ENCODE results near the gene SPRYD4.
"Not testable (repeated sequence)": the region's sequence is repeated elsewhere in the genome, so short reads cannot be mapped to it uniquely, and the experiment has no call there.

SPRYD4 gene

GRCh38 chr12:56468216-56469006 is at the start of gene SPRYD4:
TSS of gene SPRYD4 (plus strand) at chr12:56468578. CDS start at chr12:56468592, 14 bp downstream.
- peak; percentile 81 to 89 (median 88) for DNase-seq (ENCODE audit: low read depth in 3 of 3, low spot score in 1 of 3)

DNA sequence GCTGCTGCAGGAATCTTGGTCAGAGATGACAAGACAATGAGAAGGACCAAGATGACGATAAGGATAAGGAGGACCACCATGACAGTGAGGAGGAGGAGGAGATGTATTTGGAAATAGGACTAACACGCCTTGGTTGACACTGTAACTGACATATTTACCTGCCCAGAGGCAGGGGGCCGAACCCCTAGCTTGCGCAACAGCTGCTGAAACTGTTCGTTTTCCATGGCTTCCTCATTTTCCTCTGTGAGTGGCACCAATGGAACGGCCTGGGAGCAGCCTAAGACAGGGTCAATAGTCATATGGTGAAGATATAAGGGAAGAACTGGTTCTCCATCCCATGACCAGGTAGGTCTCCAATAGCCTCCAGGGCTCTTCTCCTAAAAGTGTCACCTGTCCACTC is 48.0 kb upstream of the SPRYD4 start:
- DNase-seq (ENCODE audit: low read depth in 3 of 3, low spot score in 1 of 3): no peak

- DNase-seq (ENCODE audit: low read depth in 3 of 3, low spot score in 1 of 3): no peak
Measured at GRCh38 chr12:56425193-56425592, 43.2 kb upstream of the SPRYD4 start.

GRCh38 chr12:56425940-56426438 is 42.4 kb upstream of the SPRYD4 start:
- no peak for DNase-seq (ENCODE audit: low read depth in 3 of 3, low spot score in 1 of 3)

- DNase-seq (ENCODE audit: low read depth in 3 of 3, low spot score in 1 of 3): no peak
Measured at GRCh38 chr12:56431288-56431687, 37.1 kb upstream of the SPRYD4 start.

- DNase-seq (ENCODE audit: low read depth in 3 of 3, low spot score in 1 of 3): no peak
Measured at GRCh38 chr12:56431850-56432249, 36.5 kb upstream of the SPRYD4 start.

GRCh38 chr12:56434828-56435227 is 33.5 kb upstream of the SPRYD4 start:
- no peak for DNase-seq (ENCODE audit: low read depth in 3 of 3, low spot score in 1 of 3)

- no peak for DNase-seq (ENCODE audit: low read depth in 3 of 3, low spot score in 1 of 3)
Measured at GRCh38 chr12:56437430-56438176, 30.8 kb upstream of the SPRYD4 start.

- DNase-seq (ENCODE audit: low read depth in 3 of 3, low spot score in 1 of 3): not testable (repeated sequence)
Measured at GRCh38 chr12:56443208-56443607, 25.2 kb upstream of the SPRYD4 start.

GRCh38 chr12:56448860-56449621 is 19.3 kb upstream of the SPRYD4 start, which contains the start of gene TIMELESS:
TSS of gene TIMELESS (minus strand) at chr12:56449426. CDS start at chr12:56434170, 15,256 bp downstream.
- DNase-seq (ENCODE audit: low read depth in 3 of 3, low spot score in 1 of 3): peak; percentile 58 to 72 (median 62)

DNA sequence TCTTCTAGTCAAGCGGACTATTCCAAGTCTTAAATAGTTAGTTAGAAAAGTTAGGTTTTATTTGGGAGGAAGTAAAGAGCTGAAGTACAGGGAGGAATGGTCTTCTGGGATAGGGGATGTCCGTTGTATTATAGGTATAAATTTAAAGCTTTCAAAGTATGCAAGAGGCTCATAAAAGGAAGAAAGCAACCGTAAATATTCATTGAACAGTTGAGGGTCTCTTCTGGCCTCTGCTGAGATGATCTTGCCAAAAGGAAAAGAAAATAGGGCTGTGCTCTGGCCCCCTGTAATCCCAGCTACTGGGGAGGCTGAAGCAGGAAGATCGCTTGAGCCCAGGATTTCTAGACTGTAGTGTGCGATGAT is 18.8 kb upstream of the SPRYD4 start:
- no peak for DNase-seq (ENCODE audit: low read depth in 3 of 3, low spot score in 1 of 3)

- no peak for DNase-seq (ENCODE audit: low read depth in 3 of 3, low spot score in 1 of 3)
Measured at GRCh38 chr12:56450241-56450640, 18.1 kb upstream of the SPRYD4 start.

GRCh38 chr12:56451147-56451546 is 17.2 kb upstream of the SPRYD4 start:
- DNase-seq (ENCODE audit: low read depth in 3 of 3, low spot score in 1 of 3): no peak

- no peak for DNase-seq (ENCODE audit: low read depth in 3 of 3, low spot score in 1 of 3)
Measured at GRCh38 chr12:56454557-56454956, 13.8 kb upstream of the SPRYD4 start, which contains the start of gene MIP. TSS of gene MIP (minus strand) at chr12:56454657. CDS start at chr12:56454613, 44 bp downstream.

DNA sequence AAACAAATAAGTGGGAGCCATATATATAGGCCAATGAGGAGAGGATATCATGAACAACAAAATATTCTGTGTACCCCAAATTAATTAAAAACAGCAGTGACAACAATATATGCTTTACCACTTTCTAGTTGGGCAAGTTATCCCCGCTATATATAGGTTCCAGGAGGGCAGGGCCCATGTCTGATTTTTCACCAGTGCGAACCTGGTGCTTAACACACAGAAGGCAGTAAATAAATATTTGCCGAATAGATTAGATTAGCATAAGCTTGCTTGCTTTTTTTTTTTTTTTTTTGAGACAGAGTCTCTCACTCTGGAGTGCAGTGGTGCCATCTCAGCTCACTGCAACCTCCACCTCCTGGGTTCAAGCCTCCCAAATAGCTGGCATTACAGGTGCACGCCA is 10.6 kb upstream of the SPRYD4 start:
- DNase-seq (ENCODE audit: low read depth in 3 of 3, low spot score in 1 of 3): no peak

DNA sequence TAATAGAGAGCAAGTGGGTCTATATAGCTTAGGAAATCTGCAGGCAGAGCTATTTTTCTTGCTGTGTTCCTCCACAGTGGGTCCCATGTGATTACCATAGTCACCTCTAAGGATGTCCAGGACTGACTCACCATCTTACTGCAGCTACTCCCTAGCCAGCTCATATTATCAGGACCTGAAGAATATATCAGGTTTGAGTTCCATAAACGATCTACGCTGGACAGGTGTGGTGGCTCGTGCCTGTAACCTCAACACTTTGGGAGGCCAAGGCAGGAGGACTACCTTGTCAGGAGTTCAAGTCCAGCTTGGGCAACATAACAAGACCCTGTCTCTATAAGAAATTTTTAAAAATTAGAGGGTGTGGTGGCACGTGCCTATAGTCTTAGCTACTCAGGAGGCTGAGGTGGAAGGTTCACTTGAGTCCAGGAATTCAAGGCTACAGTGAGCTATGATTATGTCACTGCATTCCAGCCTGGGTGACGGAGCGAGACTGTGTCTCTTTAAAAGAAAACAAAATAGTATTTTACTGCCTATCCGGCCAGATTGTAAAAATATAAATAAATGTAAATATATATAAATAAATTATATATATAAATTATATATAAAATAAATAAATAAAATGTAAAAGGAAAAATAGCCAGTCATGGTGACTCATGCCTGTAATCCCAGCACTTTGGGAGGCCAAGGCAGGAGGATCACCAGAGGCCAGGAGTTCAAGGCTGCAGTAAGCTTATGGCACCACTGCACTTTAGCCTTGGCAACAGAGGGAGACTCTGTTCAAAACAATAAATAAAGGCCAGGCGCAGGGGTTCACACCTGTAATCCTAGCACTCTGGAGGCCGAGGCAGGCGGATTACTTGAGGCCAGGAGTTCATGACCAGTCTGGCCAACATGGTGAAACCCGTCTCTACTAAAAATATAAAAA is 6.9 kb upstream of the SPRYD4 start:
- no peak for DNase-seq (ENCODE audit: low read depth in 3 of 3, low spot score in 1 of 3)

DNA sequence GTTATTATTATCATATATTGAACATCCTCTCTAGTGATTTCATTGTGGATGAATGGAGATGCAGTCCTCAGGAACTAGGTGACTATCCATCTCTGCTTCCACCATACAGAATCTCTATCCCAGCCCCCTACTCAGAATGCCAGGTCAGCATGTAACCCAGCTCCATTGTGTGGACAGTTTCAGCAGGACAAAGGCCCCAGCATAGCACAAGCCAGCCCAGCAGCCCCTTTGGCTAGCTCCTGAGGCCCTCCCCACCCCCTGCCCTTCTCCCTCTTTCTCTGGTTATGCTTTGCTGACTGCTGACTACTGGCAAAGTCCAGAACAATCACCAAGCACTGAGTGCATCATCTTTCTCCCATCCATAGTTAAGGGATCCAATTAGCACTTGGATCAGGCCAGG is 5.8 kb upstream of the SPRYD4 start:
- no peak for DNase-seq (ENCODE audit: low read depth in 3 of 3, low spot score in 1 of 3)

DNA sequence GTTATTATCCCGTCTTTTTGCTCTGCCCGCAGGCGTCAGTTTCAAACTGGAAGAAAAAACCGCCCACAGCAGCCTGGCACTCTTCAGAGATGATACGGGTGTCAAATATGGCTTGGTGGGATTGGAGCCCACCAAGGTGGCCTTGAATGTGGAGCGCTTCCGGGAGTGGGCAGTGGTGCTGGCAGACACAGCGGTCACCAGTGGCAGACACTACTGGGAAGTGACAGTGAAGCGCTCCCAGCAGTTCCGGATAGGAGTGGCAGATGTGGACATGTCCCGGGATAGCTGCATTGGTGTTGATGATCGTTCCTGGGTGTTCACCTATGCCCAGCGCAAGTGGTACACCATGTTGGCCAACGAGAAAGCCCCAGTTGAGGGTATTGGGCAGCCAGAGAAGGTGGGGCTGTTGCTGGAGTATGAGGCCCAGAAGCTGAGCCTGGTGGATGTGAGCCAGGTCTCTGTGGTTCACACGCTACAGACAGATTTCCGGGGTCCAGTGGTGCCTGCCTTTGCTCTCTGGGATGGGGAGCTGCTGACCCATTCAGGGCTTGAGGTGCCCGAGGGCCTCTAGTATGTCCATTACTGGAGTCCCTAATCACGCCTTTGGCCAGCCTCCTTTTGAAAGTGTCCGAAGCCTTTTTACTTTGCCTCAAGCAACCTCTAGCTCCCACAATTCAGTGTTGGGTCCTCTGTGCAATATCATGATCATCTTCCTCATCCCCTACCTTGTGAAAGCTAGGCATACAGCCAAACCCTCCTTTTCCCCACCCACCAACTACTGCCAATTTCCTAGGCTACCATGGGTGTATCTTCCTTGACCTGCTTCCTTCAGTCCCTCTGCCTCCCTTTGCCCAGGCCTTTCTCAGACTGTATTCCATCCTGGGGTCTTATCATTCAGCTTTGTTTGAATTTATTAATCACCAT is 891 bp downstream of the SPRYD4 start:
- no peak for DNase-seq (ENCODE audit: low read depth in 3 of 3, low spot score in 1 of 3)

- DNase-seq (ENCODE audit: low read depth in 3 of 3, low spot score in 1 of 3): no peak
Measured at GRCh38 chr12:56474389-56474788, 6.0 kb downstream of the SPRYD4 start.
